Cardiac fibroblast (primary cell): ENCODE measurements around the gene MCF2L2.

Experiments used
- DNase-seq, 2 donors: peaks; one replicate each; pipeline versions ENCODE4 v3.0.0 to v3.0.0-alpha.2; 2010; ENCODE audit warnings: low read depth in 2 of 2
- H3K4me3 ChIP-seq, 2 donors: replicated peaks in 1 of 2; 1 replicate in 1 of 2; 2 replicates in 1 of 2; pipeline ENCODE4 v1.5.1; 2011; ENCODE audit warnings: low read depth in 2 of 2, low read length in 2 of 2, mild to moderate bottlenecking in 2 of 2, moderate library complexity in 1 of 2
- CTCF ChIP-seq: IDR thresholded peaks from one replicate; pipeline ENCODE4 v1.5.1; 2011; ENCODE audit warnings: low read depth, mild to moderate bottlenecking, low read length, inconsistent platforms

The MCF2L2 gene

DNA sequence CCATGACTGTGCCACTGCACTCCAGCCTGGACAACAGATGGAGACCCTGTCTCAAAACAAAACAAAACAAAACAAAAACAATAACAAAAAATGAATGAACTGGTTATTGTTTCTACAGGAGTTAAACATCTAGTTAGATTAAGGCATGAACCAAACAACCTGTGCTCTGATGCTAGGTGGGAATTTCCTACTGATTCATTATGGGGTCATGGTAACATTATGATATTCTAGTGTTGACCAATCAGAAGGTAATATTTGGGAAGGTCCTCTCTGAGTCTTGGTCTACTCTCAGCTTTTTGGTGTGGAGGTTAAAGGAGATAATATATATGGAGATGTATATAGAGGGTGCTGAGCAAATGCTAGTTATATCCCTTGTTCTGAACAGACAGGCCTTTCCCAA, 37.6 kb downstream of the MCF2L2 start:
- DNase-seq = no peak
- TF ChIP-seq CTCF = no peak
- no peak overlapping the region for H3K4me3 ChIP-seq

DNA sequence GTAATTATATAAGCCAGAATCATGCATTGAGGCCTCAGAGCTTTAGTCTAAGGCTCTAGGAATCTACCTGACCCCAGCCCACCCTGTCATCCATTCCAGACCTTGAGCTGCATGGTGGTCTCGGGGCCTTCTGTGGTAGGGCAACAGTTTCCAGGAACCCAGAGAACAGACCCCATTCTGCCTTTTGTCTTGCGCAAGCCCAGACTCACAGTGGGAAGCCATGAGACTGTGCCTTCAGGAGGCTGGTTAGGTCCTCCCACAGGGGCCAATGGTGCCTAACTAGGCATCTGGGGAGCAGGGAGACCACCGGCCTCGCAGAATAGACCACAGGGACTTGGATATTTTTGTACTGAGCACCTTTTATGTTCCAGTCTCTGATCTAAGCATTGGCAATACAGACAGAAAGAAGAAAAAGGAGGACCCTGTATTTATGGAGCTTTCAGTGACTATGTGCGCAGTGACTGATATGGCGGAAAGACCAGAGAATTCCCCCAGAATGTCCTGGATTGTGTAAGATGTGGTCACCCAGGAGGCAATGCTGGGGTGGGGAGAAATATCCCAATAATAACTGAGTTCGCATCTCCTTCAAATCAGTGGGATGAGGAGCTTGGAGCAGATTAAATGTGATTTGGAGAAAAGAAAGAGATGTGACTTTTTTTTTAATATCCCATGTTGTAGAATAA, 40.1 kb downstream of the MCF2L2 start:
- DNase-seq = no peak
- no peak for TF ChIP-seq CTCF
- no peak overlapping the region for H3K4me3 ChIP-seq

DNA sequence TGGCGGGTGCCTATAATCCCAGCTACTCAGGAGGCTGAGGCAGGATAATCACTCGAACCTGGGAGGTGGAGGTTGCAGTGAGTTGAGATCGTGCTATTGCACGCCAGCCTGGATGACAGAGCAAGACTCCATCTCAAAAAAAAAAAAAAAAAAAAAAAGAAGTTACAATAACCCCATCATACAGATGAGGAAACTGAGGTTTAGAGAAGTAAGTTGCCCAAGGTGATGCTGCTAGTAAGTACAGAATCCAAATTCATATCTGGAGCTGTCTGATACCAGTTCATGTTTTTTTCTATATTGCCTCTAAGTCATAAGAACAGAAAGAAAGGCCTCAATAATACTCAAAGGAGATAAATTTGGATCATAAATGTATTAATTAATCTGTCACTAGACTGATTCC, 40.6 kb downstream of the MCF2L2 start:
- no peak for TF ChIP-seq CTCF
- no peak overlapping the region for H3K4me3 ChIP-seq
- DNase-seq = no peak

DNA sequence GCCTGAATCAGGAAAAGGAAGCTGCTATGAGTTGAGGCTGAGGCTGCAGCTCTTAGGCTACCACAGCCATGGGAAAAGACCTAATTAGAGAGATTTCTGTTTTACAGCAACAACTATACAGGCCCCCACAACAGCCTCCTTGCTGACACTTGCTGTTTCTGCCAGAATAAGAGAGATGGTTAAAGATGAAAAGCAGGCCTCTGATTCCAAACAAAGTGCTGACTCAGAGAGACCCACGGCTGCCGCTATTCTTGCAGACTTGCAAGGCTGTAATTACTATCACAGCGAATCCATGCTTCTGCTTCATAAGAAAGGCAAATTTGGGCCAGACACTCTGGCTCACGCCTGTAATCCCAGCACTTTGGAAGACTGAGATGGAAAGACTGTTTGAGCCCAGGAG, 41.8 kb downstream of the MCF2L2 start:
- no peak for DNase-seq

DNA sequence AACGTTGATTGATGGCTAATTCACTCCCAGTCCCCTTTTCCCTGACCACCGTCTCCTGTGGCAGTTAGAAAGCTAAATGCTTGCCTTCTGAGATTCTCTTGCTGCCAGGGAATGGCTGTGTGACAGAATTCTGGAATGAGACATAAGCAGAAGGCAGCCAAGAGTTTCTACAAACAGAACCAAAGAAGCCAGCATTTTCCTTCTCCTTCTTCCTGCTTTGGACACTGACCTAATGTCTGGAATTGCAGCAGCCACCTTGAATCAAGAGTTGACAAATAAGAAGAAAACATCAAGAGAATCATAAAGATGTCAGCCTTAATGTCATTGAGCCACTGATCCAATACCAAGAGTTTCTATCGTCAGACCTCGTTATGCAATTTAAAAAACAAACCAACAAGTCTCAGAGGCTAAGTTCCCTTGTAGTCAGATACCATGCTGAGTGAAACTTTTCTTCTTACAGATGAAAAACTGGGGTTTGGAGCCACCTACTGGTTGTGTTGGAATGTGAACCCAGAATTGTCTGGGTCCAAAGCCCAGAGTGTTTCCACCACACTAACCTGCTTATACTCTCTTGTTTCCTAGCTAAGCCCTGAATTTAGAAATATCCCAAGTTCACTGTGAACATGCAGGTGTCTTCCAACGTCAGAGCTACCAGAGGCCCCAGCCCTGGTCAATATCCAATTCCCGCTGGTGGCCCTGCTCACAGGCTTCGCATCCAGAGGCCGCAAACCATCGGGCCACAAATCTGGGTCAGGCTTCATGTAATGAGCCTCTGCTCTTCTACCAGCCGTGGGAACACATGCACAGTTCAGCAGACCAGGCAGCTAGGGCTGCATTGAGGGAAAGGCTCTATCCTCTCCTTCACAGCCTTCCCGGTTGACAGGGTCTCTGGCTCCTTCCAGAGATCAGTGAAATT, 42.5 kb downstream of the MCF2L2 start:
- no peak overlapping the region for H3K4me3 ChIP-seq
- DNase-seq = peak; percentile 86 to 88
- peak; percentile 68 for TF ChIP-seq CTCF

More for the DNA sequence above, 41.8 kb downstream of the MCF2L2 start:
- no peak overlapping the region for H3K4me3 ChIP-seq
- TF ChIP-seq CTCF = no peak

DNA sequence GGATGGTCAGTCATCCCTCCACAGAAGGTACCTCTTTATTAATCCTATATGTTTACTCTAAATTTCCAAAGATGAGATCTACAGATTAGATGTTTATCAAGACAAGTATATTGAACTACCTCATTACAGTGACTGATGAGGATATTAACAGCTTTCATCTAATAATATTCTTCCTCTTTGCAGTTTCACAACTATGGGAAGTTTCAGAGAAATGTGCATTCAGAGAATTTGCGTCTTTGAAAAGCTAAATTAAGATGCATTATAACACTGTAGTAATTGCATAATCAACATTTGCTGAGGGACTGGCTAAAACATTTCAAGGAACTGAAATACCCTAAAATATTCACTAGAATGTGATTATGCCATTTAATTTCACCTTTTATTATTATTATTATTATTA, 46.7 kb downstream of the MCF2L2 start:
- DNase-seq = no peak
- no peak for TF ChIP-seq CTCF
- no peak overlapping the region for H3K4me3 ChIP-seq
